Measurements from ENCODE around the gene SSBP1.

The SSBP1 gene

GRCh38 chr7:141785706-141786552, 47.8 kb downstream of the SSBP1 start:
- peak; percentile 7 to 12 for DNase-seq

GRCh38 chr7:141788296-141788695, 50.1 kb downstream of the SSBP1 start:
- no peak for DNase-seq

- DNase-seq, result no peak
Measured at GRCh38 chr7:141789917-141790316, 51.8 kb downstream of the SSBP1 start, which contains the start of gene TAS2R5. TSS of gene TAS2R5 (plus strand) at chr7:141790217. CDS start at chr7:141790362, 145 bp downstream.

- no peak for DNase-seq
Measured at GRCh38 chr7:141792526-141792925, 54.4 kb downstream of the SSBP1 start.

Data from activated CD4-positive, alpha-beta T cell treated with anti-CD3 and anti-CD28 coated beads for 4 hours (primary cell).